ENCODE measurements around the gene SEMA5A.

SEMA5A gene

DNA sequence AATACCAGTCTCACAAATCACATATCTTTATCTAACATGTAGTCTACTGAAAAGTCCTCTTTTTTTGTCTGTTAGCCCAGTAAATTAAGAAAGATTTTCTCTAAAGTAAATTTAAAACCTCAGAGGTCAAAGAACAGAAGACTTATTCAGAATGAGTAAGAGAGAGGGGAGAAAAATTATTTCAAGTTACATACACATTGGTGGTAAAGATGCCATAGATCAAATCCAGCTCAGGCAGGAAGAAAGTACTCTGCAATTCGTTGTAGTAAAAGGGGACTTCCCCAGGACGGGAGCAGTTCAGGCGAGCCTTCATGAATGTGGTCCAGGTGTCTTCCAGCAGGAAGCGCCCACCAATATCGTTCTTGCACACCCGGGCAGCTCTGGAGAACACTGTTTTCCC is 344.1 kb downstream of the SEMA5A start:
- peaks cover 13% of the 10 kb centered on the region for H3K9me3 Mint-ChIP-seq
- H3K4me3 Mint-ChIP-seq, result no peak overlapping the region
- no peaks in the 10 kb centered on the region for H3K4me1 Mint-ChIP-seq
- no peak overlapping the region for H3K27ac Mint-ChIP-seq
- H3K36me3 Mint-ChIP-seq (ENCODE audit: low read depth), result peaks cover 34% of the 10 kb centered on the region
- peaks cover 4% of the 10 kb centered on the region for H3K27me3 Mint-ChIP-seq (ENCODE audit: low read depth, poor library complexity)
- DNase-seq, result no peak
- TF ChIP-seq, protein P1, sequence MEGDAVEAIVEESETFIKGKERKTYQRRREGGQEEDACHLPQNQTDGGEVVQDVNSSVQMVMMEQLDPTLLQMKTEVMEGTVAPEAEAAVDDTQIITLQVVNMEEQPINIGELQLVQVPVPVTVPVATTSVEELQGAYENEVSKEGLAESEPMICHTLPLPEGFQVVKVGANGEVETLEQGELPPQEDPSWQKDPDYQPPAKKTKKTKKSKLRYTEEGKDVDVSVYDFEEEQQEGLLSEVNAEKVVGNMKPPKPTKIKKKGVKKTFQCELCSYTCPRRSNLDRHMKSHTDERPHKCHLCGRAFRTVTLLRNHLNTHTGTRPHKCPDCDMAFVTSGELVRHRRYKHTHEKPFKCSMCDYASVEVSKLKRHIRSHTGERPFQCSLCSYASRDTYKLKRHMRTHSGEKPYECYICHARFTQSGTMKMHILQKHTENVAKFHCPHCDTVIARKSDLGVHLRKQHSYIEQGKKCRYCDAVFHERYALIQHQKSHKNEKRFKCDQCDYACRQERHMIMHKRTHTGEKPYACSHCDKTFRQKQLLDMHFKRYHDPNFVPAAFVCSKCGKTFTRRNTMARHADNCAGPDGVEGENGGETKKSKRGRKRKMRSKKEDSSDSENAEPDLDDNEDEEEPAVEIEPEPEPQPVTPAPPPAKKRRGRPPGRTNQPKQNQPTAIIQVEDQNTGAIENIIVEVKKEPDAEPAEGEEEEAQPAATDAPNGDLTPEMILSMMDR (IDR thresholded peaks at IDR 0.05), result no peak

DNA sequence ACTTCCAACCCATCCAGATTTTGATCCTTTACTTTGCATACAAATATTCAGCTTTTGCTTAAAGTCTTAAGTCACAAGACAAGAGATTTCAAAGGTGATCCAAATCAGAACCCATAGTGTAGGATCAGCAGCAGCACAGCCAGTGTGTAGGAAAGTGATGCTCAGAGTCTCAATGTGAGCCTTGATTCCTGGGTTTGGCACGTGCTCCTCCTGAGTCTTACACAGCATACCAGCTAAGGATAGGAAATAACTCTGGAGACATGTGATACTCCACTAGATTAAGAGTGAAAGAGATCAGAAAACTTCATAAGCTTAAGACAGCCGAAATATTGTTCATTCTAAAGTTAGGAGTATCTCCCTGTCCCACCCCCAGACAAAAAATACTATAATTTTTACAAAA is 344.9 kb downstream of the SEMA5A start:
- H3K27me3 Mint-ChIP-seq (ENCODE audit: low read depth, poor library complexity), result peaks cover 4% of the 10 kb centered on the region
- H3K36me3 Mint-ChIP-seq (ENCODE audit: low read depth), result peaks cover 38% of the 10 kb centered on the region
- H3K4me3 Mint-ChIP-seq, result no peak overlapping the region
- peaks cover 13% of the 10 kb centered on the region for H3K9me3 Mint-ChIP-seq
- no peak overlapping the region for H3K27ac Mint-ChIP-seq
- no peak for DNase-seq
- H3K4me1 Mint-ChIP-seq, result no peaks in the 10 kb centered on the region
- TF ChIP-seq, protein P1 (IDR thresholded peaks at IDR 0.05), result no peak

DNA sequence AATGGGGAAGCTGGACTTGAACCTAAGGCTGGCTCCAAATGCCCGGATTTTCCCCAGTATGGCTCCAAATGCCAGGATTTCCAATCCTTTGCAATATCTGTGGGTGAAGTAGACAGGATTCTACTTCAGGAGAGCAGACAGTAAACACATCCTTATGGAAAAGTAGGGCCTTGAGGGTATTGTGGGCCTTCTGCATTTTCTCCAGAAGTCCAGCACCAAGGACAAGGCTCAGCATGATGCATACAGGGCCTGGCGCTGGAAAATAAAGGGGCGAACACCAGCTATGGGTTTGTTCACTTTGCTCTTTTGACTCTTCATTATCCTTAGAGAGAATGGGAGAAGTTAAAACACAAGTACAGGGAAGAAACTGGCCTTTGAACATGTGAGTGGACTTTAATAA is 347.5 kb downstream of the SEMA5A start:
- peaks cover 4% of the 10 kb centered on the region for H3K27me3 Mint-ChIP-seq (ENCODE audit: low read depth, poor library complexity)
- H3K27ac Mint-ChIP-seq, result no peak overlapping the region
- TF ChIP-seq, protein P1 (IDR thresholded peaks at IDR 0.05), result no peak
- H3K4me1 Mint-ChIP-seq, result no peaks in the 10 kb centered on the region
- H3K9me3 Mint-ChIP-seq, result peaks cover 4% of the 10 kb centered on the region
- DNase-seq, result peak; percentile 18
- H3K4me3 Mint-ChIP-seq, result no peak overlapping the region
- H3K36me3 Mint-ChIP-seq (ENCODE audit: low read depth), result peaks cover 32% of the 10 kb centered on the region

DNA sequence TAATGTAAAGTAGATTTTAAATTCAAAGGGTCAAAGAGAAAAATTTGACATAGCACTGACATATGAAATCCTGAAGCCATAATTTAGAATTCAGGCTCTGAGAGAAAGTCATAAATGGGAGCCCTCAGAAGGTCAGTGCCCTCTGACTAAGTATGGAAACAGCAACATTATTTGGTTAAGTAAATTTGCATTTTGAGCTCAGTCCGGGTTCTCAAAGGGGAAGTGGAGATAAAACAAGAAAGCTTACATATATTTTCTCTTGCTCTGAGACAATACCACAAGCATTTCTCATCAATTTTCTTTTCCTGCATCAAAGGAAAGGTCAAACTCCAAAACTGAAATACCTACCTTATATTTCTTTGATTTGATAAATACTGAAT is 348.0 kb downstream of the SEMA5A start:
- Mint-ChIP-seq H3K27me3 (ENCODE audit: low read depth, poor library complexity) (peaks cover 4% of the 10 kb centered on the region), H3K27ac (no peak overlapping the region), H3K36me3 (ENCODE audit: low read depth) (peaks cover 32% of the 10 kb centered on the region), H3K4me1 (no peaks in the 10 kb centered on the region), H3K9me3 (peaks cover 4% of the 10 kb centered on the region), H3K4me3 (no peak overlapping the region)
- DNase-seq, result no peak
- TF ChIP-seq, protein P1 (IDR thresholded peaks at IDR 0.05), result no peak

DNA sequence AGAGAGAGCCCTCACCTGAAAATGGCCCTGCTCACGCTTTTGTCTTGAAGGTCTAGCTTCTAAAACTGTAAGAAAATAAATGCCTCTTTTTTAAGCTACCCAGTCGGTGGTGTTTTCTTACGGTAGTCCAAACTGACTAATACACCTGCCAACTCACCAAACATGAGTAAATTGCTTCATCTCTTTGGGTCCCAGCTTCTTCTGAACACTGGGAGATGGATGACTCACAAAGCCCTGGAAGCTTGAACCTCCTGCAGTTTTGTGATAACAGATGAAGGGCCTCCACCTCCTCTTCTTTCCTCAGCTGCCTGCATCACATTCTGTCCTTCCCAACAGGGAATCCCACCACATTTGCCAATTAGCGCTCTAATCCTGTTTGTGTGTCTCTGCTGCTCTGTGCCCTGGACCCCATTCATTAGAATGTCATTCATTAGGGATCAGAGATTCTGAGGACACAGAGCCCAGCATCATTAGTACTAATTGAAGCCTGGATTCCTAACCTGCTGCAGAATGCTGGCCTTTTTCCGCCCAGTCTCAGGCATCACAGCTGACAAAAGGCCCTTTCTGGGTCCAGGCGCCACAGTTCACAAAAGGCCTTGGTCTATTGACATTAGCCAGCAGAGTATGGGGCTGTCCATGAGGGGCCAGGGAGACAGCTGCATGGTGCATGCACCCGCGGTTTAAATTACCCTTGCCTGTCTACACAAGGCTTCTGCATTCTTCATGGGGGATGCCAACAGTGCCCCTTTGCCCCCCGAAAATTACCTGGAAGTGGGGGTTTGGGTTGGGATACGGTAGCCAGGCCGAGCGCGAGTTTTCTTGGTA is 349.3 kb downstream of the SEMA5A start:
- no peaks in the 10 kb centered on the region for H3K27me3 Mint-ChIP-seq (ENCODE audit: low read depth, poor library complexity)
- no peaks in the 10 kb centered on the region for H3K4me1 Mint-ChIP-seq
- TF ChIP-seq, protein P1 (IDR thresholded peaks at IDR 0.05), result no peak
- DNase-seq, result no peak
- no peak overlapping the region for H3K27ac Mint-ChIP-seq
- H3K36me3 Mint-ChIP-seq (ENCODE audit: low read depth), result peaks cover 29% of the 10 kb centered on the region
- H3K9me3 Mint-ChIP-seq, result no peaks in the 10 kb centered on the region
- H3K4me3 Mint-ChIP-seq, result no peak overlapping the region

DNA sequence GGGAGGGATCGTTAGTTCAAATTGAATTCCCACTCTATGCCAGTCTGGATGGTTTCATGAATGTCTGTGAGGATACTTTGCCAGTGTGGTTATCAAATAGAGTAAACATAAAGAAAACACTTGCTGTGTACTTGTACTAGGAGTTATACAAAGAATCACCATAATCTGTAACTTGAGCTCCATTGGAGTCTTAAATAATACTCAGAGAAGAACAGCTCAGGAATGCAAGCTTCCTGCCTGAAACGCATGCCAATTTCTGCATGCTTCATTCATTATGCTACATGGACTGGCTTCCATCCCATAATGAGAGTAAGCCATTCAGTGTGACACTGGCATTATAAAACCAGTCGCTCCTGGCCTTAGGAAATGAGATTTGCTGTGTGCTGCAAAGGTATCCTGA is 351.4 kb downstream of the SEMA5A start:
- H3K4me3 Mint-ChIP-seq, result no peak overlapping the region
- H3K9me3 Mint-ChIP-seq, result no peaks in the 10 kb centered on the region
- H3K36me3 Mint-ChIP-seq (ENCODE audit: low read depth), result peaks cover 34% of the 10 kb centered on the region
- H3K27me3 Mint-ChIP-seq (ENCODE audit: low read depth, poor library complexity), result no peaks in the 10 kb centered on the region
- DNase-seq, result no peak
- TF ChIP-seq, protein P1 (IDR thresholded peaks at IDR 0.05), result no peak
- no peaks in the 10 kb centered on the region for H3K4me1 Mint-ChIP-seq
- no peak overlapping the region for H3K27ac Mint-ChIP-seq

All from nephron progenitor cell (in vitro differentiated cells).